Skeletal muscle tissue (tissue), 4 donors: ENCODE results near the gene CCDC12. TPM values are rescaled to one million over a fixed set of nuclear protein-coding genes. Genes with fewer than 3 reads are reported as not detected.
A peak's percentile ranks its signal among the peaks of the same experiment; 100 is the strongest.

Source experiments
- H3K27ac ChIP-seq: one replicate; pipeline ENCODE4 v1.7.0; 2013; ENCODE audit warnings: mild to moderate bottlenecking, low read depth, low read length, inconsistent platforms
- H3K27me3 ChIP-seq, 3 donors: one replicate each; pipeline ENCODE4 v1.7.0; 2013; ENCODE audit warnings: low read length in 3 of 3; ENCODE audit not compliant: control insufficient read depth in 3 of 3, insufficient read depth in 3 of 3
- H3K36me3 ChIP-seq, 3 donors: one replicate each; pipeline ENCODE4 v1.7.0; 2013; ENCODE audit warnings: low read length in 3 of 3; ENCODE audit not compliant: control insufficient read depth in 3 of 3, insufficient read depth in 3 of 3
- H3K4me1 ChIP-seq, 3 donors: one replicate each; pipeline ENCODE4 v1.7.0; 2013; ENCODE audit warnings: low read length in 3 of 3, mild to moderate bottlenecking in 3 of 3; ENCODE audit not compliant: control insufficient read depth in 3 of 3, insufficient read depth in 3 of 3
- H3K4me3 ChIP-seq, 3 donors: one replicate each; pipeline ENCODE4 v1.7.0; 2013; ENCODE audit warnings: low read length in 3 of 3
- H3K9ac ChIP-seq, 3 donors: one replicate each; pipeline ENCODE4 v1.7.0; 2013; ENCODE audit warnings: low read length in 3 of 3, mild to moderate bottlenecking in 3 of 3, moderate library complexity in 2 of 3, low read depth in 1 of 3
- H3K9me3 ChIP-seq, 3 donors: one replicate each; pipeline ENCODE4 v1.7.0; 2013; ENCODE audit warnings: low read length in 3 of 3; ENCODE audit not compliant: control insufficient read depth in 3 of 3
- total RNA-seq: library from RNA; depleted of rRNA; stranded (reverse); fragments of >200 nt; gene quantifications from one replicate; pipeline ENCODE4 v1.2.3, GENCODE V29; 2014
- donor health status: Osteomylitis.

The CCDC12 gene
- total RNA-seq, 1 donor from 2014 or later = 27.1 TPM

DNA sequence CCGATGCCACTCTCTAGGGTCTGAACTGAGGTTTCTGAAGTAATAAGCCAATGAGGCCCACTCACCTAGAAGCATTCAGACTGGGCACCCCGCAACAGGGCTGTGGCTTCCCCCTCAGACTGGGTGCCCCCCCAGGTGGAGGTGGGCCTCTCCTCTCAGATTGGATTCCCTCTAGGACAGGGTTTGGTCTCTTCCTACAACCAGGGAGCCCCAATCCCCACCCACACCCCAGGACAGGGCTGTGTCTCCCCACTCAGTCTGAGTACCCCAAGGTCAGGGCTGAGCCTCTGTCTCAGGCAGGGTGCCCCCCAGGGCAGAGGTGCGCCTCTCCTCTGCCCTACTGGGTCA is 71.4 kb downstream of the CCDC12 start:
- H3K27me3 ChIP-seq = no peaks in the 10 kb centered on the region
- no peaks in the 10 kb centered on the region for H3K36me3 ChIP-seq

GRCh38 chr3:46904303-46905212 is 72.0 kb downstream of the CCDC12 start:
- Histone ChIP-seq H3K9ac (no peak overlapping the region), H3K4me1 (peaks cover 14 to 21% (median 14%) of the 10 kb centered on the region in 3 donors), H3K4me3 (no peak overlapping the region), H3K9me3 (no peaks in the 10 kb centered on the region), H3K27me3 (peaks cover 0 to 1% (median 0%) of the 10 kb centered on the region in 3 donors), H3K27ac (no peak overlapping the region), H3K36me3 (no peaks in the 10 kb centered on the region)

More for the DNA sequence above, 71.4 kb downstream of the CCDC12 start:
- H3K4me3 ChIP-seq = no peak overlapping the region
- H3K4me1 ChIP-seq = peaks cover 18 to 20% (median 18%) of the 10 kb centered on the region in 3 donors
- no peak overlapping the region for H3K9ac ChIP-seq
- H3K27ac ChIP-seq = no peak overlapping the region
- H3K9me3 ChIP-seq = no peaks in the 10 kb centered on the region

- H3K27ac ChIP-seq = no peak overlapping the region
- no peak overlapping the region for H3K9ac ChIP-seq
- no peaks in the 10 kb centered on the region for H3K9me3 ChIP-seq
- H3K4me3 ChIP-seq = no peak overlapping the region
- peaks cover 0 to 3% (median 0%) of the 10 kb centered on the region in 3 donors for H3K27me3 ChIP-seq
- no peaks in the 10 kb centered on the region for H3K36me3 ChIP-seq
- peaks cover 8 to 17% (median 9%) of the 10 kb centered on the region in 3 donors for H3K4me1 ChIP-seq
Observed at GRCh38 chr3:46903341-46904302, 72.9 kb downstream of the CCDC12 start.

DNA sequence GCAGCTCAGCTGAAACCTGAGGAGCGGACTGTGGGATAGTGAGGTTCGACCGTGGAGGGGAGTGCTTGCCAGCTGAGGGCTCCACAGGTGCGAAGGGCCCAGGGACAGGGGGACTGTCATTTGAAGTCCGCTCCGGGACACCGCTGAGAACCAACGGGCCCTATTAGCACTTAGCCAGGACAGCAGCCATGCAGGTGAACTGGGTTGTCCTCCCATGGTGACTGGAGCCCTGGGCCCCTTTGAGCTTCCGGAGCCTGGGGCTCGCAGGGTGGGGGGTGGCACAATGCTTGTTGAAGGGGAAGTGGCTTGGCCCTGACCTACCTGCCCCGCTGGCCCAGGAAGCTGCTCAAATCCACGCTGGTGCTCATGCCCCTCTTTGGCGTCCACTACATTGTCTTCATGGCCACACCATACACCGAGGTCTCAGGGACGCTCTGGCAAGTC is 74.3 kb downstream of the CCDC12 start:
- H3K9me3 ChIP-seq = no peaks in the 10 kb centered on the region
- peaks cover 0 to 8% (median 4%) of the 10 kb centered on the region in 3 donors for H3K27me3 ChIP-seq
- peaks cover 7 to 17% (median 8%) of the 10 kb centered on the region in 3 donors for H3K4me1 ChIP-seq
- no peaks in the 10 kb centered on the region for H3K36me3 ChIP-seq
- no peak overlapping the region for H3K4me3 ChIP-seq
- no peak overlapping the region for H3K9ac ChIP-seq
- no peak overlapping the region for H3K27ac ChIP-seq

GRCh38 chr3:46901591-46902187 is 74.9 kb downstream of the CCDC12 start:
- Histone ChIP-seq H3K36me3 (no peaks in the 10 kb centered on the region), H3K9ac (no peak overlapping the region), H3K4me3 (no peak overlapping the region), H3K27me3 (peaks cover 0 to 8% (median 4%) of the 10 kb centered on the region in 3 donors), H3K4me1 (peaks cover 7 to 17% (median 8%) of the 10 kb centered on the region in 3 donors), H3K9me3 (no peaks in the 10 kb centered on the region), H3K27ac (no peak overlapping the region)

DNA sequence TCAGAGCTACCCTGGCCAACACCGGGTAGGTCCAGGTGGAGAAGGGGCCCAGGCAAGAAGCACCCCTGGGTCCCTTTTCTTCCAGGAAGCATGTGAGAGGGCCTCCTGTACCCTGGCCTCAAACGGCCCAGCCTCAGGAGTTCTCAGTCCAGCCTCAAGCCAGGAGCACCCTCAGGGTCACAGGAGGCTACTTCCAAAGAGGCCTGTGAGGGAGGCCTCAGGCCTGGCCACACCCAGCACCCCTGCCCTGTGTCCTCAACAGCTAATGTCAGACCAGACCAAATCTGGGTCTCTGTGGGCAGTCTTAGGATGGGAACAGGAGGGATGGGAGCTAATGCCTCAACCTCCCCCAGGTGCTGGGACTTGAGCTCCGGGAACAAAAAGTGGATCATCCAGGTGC is 75.5 kb downstream of the CCDC12 start:
- Histone ChIP-seq H3K4me3 (no peak overlapping the region), H3K36me3 (no peaks in the 10 kb centered on the region), H3K27ac (no peak overlapping the region), H3K27me3 (peaks cover 0 to 8% (median 4%) of the 10 kb centered on the region in 3 donors), H3K9me3 (no peaks in the 10 kb centered on the region), H3K4me1 (peaks cover 7 to 17% (median 8%) of the 10 kb centered on the region in 3 donors), H3K9ac (no peak overlapping the region)

GRCh38 chr3:46900356-46900755 is 76.2 kb downstream of the CCDC12 start:
- H3K9ac ChIP-seq = no peak overlapping the region
- peaks cover 7 to 17% (median 11%) of the 10 kb centered on the region in 3 donors for H3K4me1 ChIP-seq
- no peaks in the 10 kb centered on the region for H3K9me3 ChIP-seq
- no peak overlapping the region for H3K4me3 ChIP-seq
- H3K36me3 ChIP-seq = no peaks in the 10 kb centered on the region
- no peak overlapping the region for H3K27ac ChIP-seq
- H3K27me3 ChIP-seq = peaks cover 0 to 8% (median 4%) of the 10 kb centered on the region in 3 donors

GRCh38 chr3:46900007-46900292 is 76.6 kb downstream of the CCDC12 start:
- H3K36me3 ChIP-seq = no peaks in the 10 kb centered on the region
- no peak overlapping the region for H3K4me3 ChIP-seq
- H3K27ac ChIP-seq = no peak overlapping the region
- H3K9me3 ChIP-seq = no peaks in the 10 kb centered on the region
- no peak overlapping the region for H3K9ac ChIP-seq
- peaks cover 0 to 8% (median 4%) of the 10 kb centered on the region in 3 donors for H3K27me3 ChIP-seq
- H3K4me1 ChIP-seq = peaks cover 7 to 17% (median 11%) of the 10 kb centered on the region in 3 donors

DNA sequence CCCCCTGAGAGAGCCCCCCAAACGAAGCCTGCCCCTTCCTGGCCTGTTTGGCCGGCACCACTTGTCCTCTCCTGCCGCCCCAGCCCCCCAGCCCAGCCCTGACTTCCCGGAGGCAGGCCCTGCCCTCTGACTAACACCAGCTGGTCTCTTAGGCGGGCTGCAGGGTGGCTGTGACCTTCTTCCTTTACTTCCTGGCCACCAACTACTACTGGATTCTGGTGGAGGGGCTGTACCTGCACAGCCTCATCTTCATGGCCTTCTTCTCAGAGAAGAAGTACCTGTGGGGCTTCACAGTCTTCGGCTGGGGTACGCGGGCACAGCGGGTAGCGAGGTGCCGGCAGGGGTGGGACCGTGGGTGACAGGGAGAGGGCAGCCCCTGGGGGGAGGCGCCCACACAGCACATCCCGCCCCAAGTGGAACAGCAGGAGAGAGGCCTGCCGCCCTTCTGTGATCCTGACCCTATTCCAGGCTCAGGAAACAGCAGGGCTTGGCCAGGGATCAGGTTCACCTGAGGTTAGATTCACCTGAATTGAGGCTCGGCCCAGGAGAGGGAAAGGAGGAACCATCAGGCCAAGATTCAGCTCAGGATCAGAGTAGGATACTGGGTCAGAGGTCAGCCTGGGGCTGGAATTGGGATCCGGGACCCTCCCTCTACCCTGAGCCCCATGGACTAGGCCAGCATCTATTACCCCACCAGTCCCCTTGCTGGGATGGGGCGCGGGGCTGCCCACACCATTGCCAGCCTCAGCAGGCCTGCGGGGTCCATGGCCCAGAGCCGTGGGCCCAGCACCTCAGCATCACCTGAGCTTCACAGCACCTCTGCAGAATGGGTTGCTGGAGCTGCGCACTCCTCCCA is 77.2 kb downstream of the CCDC12 start:
- Histone ChIP-seq H3K4me1 (peaks cover 7 to 17% (median 11%) of the 10 kb centered on the region in 3 donors), H3K27me3 (peaks cover 0 to 8% (median 4%) of the 10 kb centered on the region in 3 donors), H3K9ac (peak overlapping the region in 1 of 3 donors; percentile 54)

More for the DNA sequence above, 77.2 kb downstream of the CCDC12 start:
- no peak overlapping the region for H3K4me3 ChIP-seq
- no peaks in the 10 kb centered on the region for H3K36me3 ChIP-seq
- no peak overlapping the region for H3K27ac ChIP-seq
- no peaks in the 10 kb centered on the region for H3K9me3 ChIP-seq
